HG02885 (cell line): ENCODE data around the gene SMIM10.
"Not testable (repeated sequence)": the region's sequence is repeated elsewhere in the genome, so short reads cannot be mapped to it uniquely, and the experiment has no call there.

Experiments used
- ATAC-seq: cut with Tn5 transposase; IDR thresholded peaks from one replicate; pipeline ENCODE4 v1.9.1; 2021; ENCODE audit warnings: mild to moderate bottlenecking; ENCODE audit not compliant: unreplicated experiment, poor library complexity

The SMIM10 gene

DNA sequence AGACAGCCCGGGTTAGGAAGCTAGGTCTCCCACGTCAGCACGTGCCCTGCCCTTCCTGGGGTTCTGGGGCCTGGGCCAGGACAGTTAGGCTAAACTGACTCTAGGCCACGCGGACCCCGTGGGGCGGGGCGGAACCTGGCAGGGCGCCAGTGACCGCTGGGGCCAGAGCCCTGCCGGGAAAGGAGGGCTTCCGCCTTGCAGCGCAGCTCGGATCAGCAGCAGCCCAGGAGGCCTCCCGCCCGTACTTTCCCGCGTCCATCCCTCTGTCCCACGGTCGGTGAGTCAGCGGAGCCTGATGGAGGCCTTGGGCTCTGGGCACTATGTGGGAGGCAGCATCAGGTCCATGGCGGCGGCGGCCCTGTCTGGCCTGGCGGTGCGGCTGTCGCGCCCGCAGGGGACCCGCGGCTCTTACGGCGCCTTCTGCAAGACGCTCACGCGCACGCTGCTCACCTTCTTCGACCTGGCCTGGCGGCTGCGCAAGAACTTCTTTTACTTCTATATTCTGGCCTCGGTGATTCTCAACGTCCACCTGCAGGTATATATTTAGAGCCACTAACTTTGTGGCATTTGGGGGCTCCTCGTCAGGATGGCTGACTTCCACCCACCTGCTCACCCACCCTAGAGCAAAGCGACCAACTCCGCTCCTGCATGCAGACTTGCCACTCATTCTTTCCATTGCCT is at the start of gene SMIM10:
Gene SMIM10, plus strand, starts transcription at position 191 of the 681 bp plus-strand sequence. Its CDS starts 105 bp downstream, at position 296.
- ATAC-seq, result peak; percentile 84

DNA sequence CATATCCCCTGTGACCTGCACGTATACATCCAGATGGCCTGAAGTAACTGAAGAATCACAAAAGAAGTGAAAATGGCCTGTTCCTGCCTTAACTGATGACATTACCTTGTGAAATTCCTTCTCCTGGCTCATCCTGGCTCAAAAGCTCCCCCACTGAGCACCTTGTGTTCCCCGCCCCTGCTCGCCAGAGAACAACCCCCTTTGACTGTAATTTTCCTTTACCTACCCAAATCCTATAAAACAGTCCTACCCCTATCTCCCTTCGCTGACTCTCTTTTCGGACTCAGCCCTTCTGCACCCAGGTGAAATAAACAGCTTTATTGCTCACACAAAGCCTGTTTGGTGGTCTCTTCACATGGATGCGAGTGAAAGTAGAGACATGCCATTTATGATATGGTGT is 44.4 kb upstream of the SMIM10 start:
- ATAC-seq, result not testable (repeated sequence)

DNA sequence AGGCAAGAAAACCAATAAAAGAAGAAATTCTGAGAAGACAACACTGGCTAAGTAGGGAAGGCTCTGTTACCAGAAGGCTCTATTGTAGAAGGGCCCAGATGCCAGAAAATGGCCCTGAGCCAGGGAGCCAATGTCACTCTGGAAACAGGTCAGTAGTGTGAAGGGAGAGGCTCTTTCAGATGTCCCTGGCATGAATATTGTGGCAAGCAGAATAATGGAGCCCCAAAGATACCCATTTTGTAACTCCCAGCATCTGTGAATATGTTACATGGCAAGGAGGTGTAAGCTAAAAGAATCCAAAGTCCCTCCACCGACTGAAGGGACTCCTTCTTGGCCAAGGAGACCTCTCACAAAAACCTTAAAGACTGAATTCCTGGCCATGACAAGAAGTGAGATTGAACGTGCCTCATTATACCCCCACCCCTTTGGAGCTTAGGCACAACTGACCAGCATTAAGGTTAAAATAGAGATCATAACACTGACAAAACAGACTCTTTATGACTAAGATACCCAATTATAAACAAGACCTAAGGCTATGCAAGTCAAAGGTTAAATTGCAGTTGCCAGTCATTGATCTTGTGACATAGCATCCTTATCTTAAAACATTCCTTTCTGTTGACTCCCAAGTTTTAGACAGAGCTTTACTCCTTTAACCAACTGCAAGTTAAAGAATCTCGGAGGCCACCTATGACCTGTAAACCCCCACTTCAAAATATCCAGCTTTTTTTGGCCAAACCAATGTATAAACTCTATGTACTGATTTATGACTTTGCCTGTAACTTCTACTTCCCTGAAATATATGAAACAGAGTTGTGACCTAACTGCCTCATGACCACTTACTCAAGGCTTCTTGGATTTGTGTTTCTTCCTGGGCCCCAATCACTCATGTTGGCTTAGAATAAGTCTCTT is 42.2 kb upstream of the SMIM10 start:
- ATAC-seq, result no peak

DNA sequence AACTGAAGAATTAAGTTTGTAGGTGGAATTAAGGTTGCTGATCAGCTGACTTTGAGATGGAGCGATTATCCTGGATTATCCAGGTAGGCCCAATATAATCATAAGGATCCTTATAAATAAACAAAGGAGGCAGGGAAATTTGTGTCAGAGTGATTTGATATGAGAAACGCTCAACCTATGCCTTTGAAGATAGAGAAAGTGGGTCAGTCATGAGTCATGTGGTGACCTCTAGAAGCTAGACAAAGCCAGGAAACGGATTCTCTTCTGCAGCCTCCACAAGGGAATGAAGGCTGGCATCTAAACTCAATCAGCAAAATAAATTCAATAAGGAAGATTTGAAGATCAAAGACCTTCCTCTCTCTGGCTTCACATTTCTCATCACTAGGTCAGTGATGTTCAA is 41.5 kb upstream of the SMIM10 start:
- ATAC-seq, result no peak

DNA sequence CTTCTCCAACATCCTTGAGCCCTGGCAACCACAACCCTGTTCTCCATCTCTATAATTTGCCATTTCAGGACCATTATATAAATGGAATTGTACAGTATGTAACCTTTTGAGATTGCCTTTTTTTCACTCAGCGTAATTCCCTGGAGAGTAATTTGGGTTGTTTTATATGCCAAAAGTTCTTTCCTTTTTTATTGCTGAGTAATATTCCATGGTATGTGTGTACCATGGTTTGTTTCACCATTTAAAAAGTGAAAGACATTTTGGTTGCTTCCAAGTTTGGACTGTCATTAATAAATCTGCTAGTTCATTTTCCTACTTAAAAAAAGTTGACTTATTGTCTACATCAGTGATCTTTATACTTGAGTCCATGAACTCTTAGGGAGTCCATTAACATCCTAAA is 33.0 kb upstream of the SMIM10 start:
- no peak for ATAC-seq

DNA sequence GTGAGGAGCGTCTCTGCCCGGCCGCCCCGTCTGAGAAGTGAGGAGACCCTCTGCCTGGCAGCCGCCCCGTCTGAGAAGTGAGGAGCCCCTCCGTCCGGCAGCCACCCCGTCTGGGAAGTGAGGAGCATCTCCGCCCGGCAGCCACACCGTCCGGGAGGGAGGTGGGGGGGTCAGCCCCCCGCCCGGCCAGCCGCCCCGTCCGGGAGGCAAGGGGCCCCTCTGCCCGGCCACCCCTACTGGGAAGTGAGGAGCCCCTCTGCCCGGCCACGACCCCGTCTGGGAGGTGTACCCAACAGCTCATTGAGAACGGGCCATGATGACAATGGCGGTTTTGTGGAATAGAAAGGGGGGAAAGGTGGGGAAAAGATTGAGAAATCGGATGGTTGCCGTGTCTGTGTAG is 30.4 kb upstream of the SMIM10 start:
- ATAC-seq, result not testable (repeated sequence)

DNA sequence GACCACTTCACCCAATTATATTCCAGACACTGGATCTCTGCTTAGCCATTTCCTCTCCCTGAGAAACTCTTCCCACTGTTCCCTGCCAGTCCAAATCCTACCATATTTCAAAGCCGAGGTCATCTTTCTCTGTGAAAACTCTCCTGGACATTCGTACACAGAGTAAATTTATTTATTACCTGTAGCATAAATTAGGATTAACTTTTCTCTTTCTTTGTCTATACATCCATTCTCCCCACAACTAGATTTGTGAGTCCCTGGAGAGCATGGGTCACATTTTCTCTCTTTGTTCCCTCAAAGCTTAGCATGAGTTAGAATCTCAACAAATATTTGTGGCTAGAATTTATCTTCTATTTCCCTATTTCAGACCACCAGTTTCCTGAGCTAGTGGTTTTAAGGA is 27.8 kb upstream of the SMIM10 start:
- no peak for ATAC-seq

DNA sequence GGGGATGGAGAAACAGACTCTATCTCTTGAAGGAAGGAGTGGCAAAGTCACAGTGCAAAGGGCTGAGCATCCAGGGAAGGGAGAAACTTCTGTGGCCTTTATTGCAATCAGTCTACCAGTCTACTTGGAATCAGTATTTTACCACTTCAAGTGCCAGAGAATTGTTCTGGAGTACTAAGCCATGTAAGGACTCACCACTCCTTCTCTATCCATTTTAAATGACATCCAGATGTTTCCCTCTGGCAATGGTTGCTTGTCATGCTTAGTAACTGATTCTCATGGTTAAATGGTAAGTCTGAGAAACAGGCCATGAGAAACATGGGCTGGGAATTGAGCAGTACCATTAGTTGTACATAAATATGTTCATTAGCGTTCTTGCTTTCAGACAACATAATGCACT is 21.1 kb upstream of the SMIM10 start:
- no peak for ATAC-seq

DNA sequence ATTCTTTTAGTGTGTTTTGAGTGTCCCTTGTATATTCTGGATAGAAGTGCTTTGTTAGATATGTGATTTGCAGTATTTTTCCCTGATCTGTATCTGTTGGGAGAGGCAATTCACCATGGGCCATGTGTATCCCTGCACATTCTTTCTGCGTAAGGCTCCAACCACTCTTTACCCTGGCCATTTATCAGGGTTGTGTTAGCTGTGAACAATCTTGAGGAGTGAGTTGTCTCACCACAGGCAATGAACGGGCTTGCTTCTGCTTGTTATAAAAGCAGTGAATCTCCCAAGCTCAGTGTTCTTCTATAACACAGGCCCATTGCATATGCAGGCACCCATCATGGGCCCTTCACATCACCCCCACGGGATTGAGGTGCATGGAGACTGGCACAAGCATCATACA is 18.9 kb upstream of the SMIM10 start:
- ATAC-seq, result no peak

DNA sequence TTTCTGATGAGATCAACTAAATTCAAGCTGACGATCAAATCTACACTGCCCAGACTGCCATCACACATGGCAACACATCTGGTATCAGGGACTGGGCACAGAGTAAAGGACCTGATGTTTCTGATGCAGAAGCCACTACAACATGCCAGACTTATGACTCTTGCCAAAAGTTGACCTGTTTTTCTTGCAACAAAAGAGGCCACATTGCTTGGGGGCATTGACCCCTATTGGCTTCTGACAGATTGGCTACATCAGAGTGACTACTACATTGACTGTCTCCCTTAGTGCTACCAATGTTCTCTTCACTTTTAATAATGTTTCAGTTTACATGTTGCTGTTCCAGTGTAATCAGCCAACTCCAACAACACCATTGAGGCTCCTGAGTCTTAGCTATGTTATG is 15.3 kb upstream of the SMIM10 start:
- no peak for ATAC-seq

DNA sequence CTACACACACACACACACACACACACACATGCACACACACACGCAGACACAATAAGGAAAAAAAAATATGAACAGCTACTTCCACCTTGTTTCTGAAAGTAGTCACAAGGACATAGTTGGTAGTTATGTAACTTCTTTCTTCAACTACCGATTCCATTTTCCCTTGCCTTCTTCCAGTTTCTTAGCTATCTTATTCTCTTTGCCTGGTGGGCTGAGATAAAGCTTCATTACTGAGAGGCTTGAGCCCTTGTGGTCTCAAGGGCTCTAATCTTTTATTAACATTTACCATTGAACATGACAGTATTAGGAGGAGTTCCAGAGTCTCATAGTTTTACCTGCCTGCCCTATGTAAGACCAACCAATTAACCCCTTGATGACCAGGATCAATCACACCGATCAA is 8.9 kb upstream of the SMIM10 start:
- ATAC-seq, result no peak

DNA sequence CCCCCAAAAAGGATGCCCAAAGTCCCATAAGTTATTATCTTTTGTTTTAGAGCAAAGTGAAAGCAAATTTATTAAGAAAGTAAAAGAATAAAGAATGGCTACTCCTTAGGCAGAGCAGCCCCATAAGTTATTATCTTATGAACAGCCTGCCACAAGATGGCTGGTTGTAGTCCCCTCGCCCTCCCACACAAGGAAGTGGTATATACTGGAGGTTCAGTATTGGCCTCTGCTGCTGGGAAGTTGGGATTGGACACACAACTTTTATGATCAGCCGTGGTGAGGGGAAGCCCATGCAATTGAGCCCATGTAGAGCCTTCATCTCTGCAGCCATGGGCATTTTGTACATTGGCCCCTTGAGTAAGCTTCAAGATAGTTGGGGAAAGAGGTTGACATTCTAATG is 8.0 kb upstream of the SMIM10 start:
- ATAC-seq, result no peak

DNA sequence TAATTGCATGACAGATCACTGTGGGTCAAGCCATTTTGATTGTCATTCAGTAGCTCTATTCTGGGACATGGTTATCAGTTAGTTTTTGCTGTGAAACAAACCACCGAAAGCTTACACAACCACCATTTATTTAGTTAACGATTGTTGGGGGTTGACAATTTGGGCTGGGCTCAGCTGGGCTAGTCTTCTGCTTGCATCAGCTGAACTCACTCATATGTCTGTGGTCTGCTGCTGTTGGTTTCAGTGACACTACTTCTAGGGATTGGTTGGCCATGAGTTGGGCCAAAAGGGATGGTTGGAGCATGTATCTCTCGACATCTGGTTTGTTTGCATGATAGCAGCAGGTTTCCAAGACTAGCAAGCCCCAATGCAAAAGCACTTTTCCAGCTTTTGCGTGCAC is 5.3 kb upstream of the SMIM10 start:
- no peak for ATAC-seq

DNA sequence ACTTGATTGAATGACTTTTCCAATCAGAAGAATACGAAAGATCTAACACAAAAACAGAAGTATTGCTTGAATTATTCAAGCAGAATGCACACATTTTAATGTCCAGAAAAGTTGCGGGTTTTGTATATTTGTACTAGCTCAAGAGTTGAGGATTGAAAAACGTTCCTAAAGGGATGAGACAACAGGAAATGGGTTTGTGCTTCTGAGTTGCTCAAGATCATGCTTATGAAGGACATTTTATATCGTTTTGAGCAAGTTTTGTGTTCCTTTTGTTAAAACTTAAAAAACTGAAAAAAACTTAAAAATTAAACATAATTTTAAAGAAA is 353 bp upstream of the SMIM10 start:
- ATAC-seq, result no peak

DNA sequence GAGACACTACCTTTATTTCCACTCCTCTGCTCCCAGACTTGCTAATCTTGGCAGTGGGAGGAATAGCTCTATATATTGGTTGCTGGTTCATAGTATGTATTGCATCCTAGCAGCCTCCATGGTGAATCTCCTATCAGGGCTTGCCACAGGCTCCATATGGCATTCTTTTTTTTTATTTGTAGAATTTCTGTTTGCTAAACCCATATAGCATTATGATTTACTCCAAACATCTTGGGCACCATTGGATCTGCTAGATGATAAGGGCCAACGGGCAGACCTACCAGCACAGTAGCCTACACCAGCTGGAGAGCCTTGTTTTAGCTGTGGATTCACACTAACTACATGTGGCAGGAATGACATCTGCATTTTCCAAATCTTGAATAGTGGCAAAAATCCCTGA is 6.9 kb downstream of the SMIM10 start:
- no peak for ATAC-seq

DNA sequence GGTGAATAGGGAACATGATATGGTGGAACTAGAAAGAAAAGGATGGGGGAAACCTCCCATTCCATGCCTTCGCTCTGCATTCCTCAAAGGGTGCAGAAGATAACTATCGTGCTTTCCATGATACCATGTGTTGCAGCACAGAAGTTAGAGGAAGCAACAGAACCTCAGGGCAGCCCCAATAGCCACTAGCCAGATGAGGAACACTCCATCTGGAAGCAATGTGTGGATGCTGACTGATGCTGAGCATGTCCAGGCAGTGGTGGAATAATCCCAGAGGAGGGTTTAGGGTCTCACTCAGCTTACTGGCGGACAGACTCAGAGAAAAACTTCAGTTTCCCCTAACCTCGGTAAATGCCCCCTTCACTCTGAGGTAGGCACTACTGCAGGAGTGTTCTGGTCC is 7.5 kb downstream of the SMIM10 start:
- no peak for ATAC-seq

DNA sequence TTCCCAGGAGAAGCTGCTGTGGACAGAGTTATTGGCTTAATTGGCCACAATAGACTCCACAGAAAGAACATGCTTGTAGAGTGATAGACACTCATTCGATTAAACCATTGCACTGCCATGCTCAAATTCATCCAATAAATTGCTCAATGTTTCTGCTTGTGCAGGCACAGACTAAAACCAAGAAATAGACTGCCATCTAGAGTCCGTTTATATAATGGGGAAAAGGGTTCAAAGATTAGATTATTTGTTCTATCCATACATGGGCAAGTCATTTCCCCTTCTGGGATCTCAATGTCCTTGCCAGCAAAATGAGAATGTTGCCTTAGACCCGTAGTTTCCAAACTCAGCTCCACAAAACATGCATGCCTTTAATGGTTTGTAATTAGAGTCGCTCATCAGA is 8.7 kb downstream of the SMIM10 start:
- ATAC-seq, result no peak

DNA sequence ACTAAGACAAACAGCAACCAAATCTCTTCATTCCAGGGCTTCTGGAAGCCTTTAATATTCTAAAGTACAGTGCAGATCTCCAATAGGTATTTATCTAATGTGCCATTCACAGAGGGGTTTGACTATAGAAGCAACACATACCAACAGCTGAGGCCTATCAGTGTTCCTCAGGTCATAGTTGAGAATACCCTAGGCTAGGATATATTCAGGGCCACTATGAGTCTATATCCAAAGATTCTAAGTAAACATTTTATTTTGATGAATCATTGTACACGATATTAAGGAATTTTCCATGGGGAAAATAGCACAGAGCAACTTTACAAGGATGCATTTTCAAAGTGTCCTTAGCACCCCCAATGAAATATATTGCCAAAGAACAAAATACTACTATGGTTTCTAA is 9.7 kb downstream of the SMIM10 start:
- ATAC-seq, result no peak

DNA sequence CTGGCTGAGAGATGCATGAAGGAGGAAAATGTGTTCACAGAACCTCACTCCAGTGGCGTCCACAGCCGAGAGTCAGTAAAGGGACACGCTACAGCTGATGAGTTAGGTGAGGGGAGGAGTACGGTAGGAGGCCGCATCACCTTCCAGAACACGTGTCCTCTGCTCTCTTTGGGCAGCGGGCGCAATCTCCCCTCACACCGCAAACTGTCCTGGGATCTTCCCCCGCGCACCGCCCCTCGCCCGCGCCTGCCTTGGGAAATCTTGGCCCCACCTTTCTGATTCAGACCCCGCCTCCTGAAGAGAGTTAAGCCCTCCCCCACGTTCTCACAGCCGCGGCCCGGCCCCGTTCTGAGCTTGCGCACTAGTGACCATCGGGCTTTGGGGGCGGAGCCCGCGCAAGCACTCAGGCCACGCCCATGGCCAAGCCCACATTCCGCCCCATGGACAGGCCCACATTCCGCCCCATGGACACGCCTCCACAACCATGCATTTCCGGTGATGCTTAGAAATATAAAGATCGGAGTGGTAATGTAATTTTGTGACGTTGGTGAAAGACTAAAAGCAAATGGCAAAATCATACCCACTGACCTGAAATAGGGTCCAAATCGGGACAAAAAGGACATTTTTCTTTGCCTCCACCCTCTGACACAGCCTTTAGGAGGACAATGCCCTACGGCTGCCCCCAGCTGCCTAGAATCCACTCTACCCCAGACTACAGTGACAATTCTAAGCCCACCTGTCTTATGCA is 13.3 kb downstream of the SMIM10 start:
- ATAC-seq, result peak; percentile 91

DNA sequence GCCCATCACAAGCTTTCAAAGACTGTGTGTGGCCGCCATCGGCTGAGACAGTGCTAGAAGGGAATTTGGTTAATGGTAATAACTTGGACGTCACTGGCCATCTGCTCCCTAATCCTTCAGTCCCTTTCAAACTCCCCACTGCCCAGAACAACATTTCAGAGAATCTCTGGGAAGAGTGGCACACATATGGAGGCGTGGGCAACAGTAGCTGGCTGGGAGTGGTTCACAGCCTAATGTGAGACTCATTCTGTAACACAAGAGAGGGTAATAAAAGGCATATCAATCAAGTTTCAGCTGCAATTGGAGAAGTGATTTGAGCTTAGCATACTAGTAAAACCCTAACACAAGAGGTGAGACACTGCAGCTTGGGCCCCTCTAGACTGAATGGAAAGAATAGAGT is 15.4 kb downstream of the SMIM10 start:
- no peak for ATAC-seq

DNA sequence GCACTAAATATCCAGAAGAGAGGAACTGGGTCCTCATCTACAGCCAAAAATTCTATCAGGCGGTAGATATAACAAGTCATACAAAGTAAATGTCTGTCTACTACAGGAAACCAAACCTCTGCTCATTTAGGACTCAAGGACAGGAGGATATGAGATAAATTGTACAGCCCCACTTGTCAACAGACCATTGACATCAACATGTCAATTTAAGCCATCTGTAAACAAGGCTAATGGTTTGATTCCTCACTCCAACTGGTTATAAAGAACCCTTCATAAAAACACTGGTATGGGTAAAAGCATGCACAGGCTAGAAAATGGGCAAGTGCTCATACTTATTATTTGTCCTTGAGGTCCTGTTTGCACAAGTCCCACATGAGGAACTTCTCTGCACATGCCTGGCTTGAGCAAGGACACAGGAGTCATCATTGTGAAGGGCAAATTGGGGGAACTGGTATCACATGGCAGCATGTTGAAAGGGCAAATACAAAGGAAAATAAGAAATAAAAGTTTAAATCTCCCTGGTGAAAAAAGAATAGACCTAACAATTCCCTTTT is 18.3 kb downstream of the SMIM10 start:
- ATAC-seq, result no peak
